ENCODE results near the gene TMEM123.

GRCh38 chr11:102410382-102410784 lies 42.2 kb downstream of the TMEM123 start:
- TF ChIP-seq POLR2AphosphoS5 (IDR thresholded peaks at IDR 0.05) (peak in 1 of 4 donors; percentile 5), CTCF (IDR thresholded peaks at IDR 0.05) (no peak), POLR2A (IDR thresholded peaks at IDR 0.05) (no peak)

Data from sigmoid colon (tissue), 4 donors.